ENCODE results near the gene TRIM14.

The TRIM14 gene

DNA sequence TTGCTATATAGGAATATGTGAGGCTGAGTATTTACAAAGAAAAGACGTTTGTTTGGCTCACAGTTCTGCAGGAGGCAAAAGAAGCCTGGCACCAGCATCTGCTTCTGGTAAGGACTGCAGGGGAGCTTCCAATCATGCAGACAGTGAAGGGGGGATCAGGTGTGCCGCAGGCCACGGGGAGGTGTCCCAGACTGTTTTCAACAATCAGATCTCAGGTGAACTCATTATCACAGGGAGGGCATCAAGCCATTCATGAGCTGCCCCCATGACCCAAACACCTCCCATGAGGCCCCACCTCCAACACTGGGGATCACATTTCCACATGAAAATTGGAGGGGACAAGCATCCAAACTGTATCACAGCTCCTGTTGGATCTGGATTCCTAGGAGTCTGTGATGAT is 30.4 kb upstream of the TRIM14 start:
- no peak for ATAC-seq
- TF ChIP-seq ZC3H10 (CRISPR knock-in tag; IDR thresholded peaks at IDR 0.05): no peak
- no peak for TF ChIP-seq SNAI2 (CRISPR knock-in tag; IDR thresholded peaks at IDR 0.05)
- TF ChIP-seq PATZ1 (CRISPR knock-in tag; IDR thresholded peaks at IDR 0.05; ENCODE audit: borderline replicate concordance): no peak
- TF ChIP-seq ESRRG (CRISPR knock-in tag; IDR thresholded peaks at IDR 0.05): no peak
- no peak for TF ChIP-seq PPARA (CRISPR knock-in tag; IDR thresholded peaks at IDR 0.05; ENCODE audit: borderline replicate concordance)
- no peak for TF ChIP-seq TCF4 (CRISPR knock-in tag; IDR thresholded peaks at IDR 0.05; ENCODE audit: borderline replicate concordance)
- TF ChIP-seq BACH2 (CRISPR knock-in tag; IDR thresholded peaks at IDR 0.05; ENCODE audit: borderline replicate concordance): no peak
- TF ChIP-seq POU6F1 (CRISPR knock-in tag; IDR thresholded peaks at IDR 0.05; ENCODE audit: borderline replicate concordance, low read depth): no peak
- no peak for TF ChIP-seq CSRNP3 (CRISPR knock-in tag; IDR thresholded peaks at IDR 0.05)
- no peak for TF ChIP-seq ZNF565 (CRISPR knock-in tag; conservative IDR thresholded peaks at IDR 0.05; ENCODE audit: low read depth)
- TF ChIP-seq ZNF70 (CRISPR knock-in tag; IDR thresholded peaks at IDR 0.05): no peak
- no peak for TF ChIP-seq TOX (CRISPR knock-in tag; IDR thresholded peaks at IDR 0.05; ENCODE audit: borderline replicate concordance)
- TF ChIP-seq RARB (CRISPR knock-in tag; IDR thresholded peaks at IDR 0.05): no peak

GRCh38 chr9:98148486-98148885 is 29.5 kb upstream of the TRIM14 start:
- ATAC-seq: no peak
- TF ChIP-seq PPARA (CRISPR knock-in tag; IDR thresholded peaks at IDR 0.05; ENCODE audit: borderline replicate concordance): no peak

- TF ChIP-seq GLIS3 (CRISPR knock-in tag; IDR thresholded peaks at IDR 0.05) (no peak), ZNF8 (CRISPR knock-in tag; IDR thresholded peaks at IDR 0.05) (no peak), SNAI2 (CRISPR knock-in tag; IDR thresholded peaks at IDR 0.05) (no peak), PPARA (CRISPR knock-in tag; IDR thresholded peaks at IDR 0.05; ENCODE audit: borderline replicate concordance) (no peak), CSRNP3 (CRISPR knock-in tag; IDR thresholded peaks at IDR 0.05) (no peak), PATZ1 (CRISPR knock-in tag; IDR thresholded peaks at IDR 0.05; ENCODE audit: borderline replicate concordance) (no peak), ZNF565 (CRISPR knock-in tag; conservative IDR thresholded peaks at IDR 0.05; ENCODE audit: low read depth) (no peak)
- ATAC-seq: no peak
Observed at GRCh38 chr9:98147582-98147981, 28.6 kb upstream of the TRIM14 start.

DNA sequence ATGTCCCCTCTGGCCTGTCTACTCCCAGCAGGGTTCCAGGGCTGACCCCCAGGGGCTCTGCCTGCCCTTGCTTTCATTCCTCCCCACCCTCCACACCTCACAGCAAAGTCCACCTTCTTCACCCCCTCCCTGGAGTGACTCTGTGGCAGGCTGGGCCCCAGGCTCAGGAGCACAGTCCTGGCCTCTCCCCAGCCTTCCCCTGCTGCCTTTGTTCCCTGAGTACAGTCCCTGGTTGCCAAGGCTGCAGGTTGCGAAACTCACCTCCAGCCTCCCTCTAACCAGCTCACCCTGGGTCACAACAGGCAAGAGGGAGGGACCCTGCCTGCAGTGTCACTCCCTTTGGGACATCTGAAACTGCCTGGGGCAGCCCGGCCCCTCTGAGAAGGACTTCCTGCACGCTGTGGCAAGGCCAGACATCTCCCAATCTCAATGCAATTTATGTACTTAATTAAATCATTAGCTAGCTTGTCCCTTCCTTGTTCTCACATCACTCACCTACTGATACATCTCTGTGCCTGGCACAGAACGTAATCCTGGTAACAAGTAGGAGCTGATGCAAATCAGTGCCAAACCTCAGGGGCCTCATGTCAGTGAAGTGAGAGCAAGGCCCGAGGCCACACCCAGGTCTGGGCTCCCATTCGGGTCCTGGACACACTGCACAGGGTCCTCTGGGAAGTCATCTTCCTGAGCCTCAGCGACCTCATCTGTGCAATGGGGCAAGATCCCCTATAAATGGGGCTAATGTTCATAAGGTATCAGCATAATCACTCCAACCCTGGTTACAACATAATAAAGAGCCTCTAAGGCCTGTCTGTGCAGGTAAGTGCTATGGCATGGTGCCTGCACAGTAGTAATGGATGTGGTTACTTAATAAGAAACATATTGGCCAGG is 27.3 kb upstream of the TRIM14 start:
- peak; percentile 47 for ATAC-seq
- TF ChIP-seq ZFP30 (CRISPR knock-in tag; IDR thresholded peaks at IDR 0.05) (no peak), OSR1 (CRISPR knock-in tag; IDR thresholded peaks at IDR 0.05) (no peak), CSRNP3 (CRISPR knock-in tag; IDR thresholded peaks at IDR 0.05) (no peak), SNAI2 (CRISPR knock-in tag; IDR thresholded peaks at IDR 0.05) (no peak), ZC3H10 (CRISPR knock-in tag; IDR thresholded peaks at IDR 0.05) (no peak), RARB (CRISPR knock-in tag; IDR thresholded peaks at IDR 0.05) (no peak), ZNF70 (CRISPR knock-in tag; IDR thresholded peaks at IDR 0.05) (no peak), ZNF565 (CRISPR knock-in tag; conservative IDR thresholded peaks at IDR 0.05; ENCODE audit: low read depth) (no peak), TCF4 (CRISPR knock-in tag; IDR thresholded peaks at IDR 0.05; ENCODE audit: borderline replicate concordance) (no peak), ZFP3 (CRISPR knock-in tag; IDR thresholded peaks at IDR 0.05) (no peak), BACH2 (CRISPR knock-in tag; IDR thresholded peaks at IDR 0.05; ENCODE audit: borderline replicate concordance) (no peak), PPARA (CRISPR knock-in tag; IDR thresholded peaks at IDR 0.05; ENCODE audit: borderline replicate concordance) (no peak)
